Activated CD8-positive, alpha-beta memory T cell treated with anti-CD3 and anti-CD28 coated beads for 1 hour (primary cell): ENCODE measurements around the gene NOB1.

ENCODE experiments used
- DNase-seq, 2 donors: peaks; one replicate each; pipeline ENCODE4 v3.0.0-alpha.2; 2020; ENCODE audit warnings: low read depth in 1 of 2; ENCODE audit errors: extremely low read depth in 1 of 2

NOB1 gene

DNA sequence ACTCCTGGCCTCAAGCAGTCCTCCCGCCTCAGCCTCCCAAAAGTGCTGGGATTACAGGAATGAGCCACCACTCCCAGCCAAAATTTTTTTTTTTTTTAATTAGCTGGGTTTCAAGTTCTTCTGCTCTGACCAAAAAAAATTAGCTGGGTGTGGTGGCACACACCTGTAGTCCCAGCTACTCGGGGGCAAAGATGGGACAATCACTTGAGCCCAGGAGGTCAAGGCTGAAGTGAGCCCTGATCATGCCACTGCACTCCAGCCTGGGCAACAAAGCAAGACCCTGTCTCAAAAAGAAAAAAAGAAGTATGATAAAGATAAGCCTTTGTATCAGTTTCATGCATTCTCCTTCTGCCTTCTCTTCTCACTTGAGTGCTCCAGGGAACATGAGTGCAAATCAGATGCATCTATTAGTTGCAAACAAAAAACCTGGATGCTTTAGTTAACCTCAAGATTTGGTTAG lies 30.3 kb downstream of the NOB1 start:
- no peak for DNase-seq

GRCh38 chr16:69721441-69721957 lies 33.2 kb downstream of the NOB1 start:
- no peak for DNase-seq

GRCh38 chr16:69720822-69721430 lies 33.8 kb downstream of the NOB1 start:
- DNase-seq: no peak

GRCh38 chr16:69718111-69718764 lies 36.5 kb downstream of the NOB1 start:
- no peak for DNase-seq

DNA sequence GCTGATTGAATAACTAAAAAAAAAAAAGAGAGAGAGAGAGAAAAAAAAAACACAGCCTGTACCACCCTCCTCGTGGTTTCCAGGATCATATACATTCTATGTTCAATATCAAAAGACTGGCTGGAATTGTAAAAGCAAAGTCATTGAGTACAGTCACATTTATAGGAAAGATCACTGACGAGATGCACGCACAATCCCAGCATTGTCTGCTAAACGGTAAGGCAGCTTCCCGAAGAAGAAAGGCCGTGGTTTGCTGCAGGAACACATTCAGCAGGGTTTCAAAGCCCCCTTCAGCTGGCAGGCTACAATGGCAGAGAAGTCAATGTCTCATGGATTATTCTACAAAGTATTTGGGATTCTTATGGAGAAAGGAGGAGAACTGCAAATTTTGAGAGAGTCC lies 37.7 kb downstream of the NOB1 start:
- no peak for DNase-seq

DNA sequence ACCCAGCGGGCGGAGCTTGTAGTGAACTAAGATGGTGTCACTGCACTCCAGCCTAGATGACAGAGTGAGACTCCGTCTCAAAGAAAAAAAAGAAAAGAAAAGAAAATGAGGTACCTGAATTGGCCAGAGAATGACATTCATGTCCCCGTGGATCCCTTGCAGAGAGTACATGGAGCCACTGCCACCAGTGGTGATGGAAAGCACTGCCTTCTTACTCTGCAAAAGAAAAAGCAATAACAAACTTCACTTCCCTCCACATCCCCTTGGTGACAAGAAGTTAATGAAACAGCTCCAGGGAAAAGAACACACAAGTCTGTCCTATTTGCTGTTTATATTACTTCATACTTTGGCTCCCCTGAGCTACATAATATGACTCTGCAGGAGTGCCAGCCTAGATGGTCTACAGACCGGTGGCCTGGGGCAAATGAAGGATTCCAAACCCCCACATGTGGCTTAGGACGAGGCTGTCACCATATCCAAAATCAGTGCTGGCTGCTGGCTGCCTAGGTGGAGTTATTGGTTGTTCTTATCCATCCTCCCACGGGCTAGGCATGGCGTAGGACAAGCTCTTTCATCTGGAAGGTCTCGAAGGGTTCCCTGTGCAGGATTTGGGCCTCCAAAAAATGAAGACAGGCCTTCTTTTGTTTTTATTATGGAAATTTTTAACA lies 41.7 kb downstream of the NOB1 start:
- no peak for DNase-seq

DNA sequence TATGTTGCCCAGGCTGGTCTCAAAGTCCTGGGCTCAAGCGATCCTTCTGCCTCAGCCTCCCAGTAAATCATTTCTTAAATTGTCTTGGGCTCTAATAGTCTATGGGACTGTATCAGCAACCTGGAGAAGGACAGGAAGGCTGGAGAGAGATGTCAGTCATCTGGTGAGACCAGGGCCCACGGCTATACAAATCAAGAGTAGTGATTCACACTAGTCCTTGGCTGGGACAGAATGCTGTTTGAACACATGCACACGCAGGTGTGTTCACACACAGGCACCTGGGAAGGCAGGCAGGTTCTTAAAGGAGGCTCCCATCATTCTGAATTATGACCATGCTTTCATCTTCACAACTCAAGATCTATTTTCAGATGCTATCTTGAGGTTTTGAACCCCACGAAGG lies 42.4 kb downstream of the NOB1 start:
- no peak for DNase-seq

- DNase-seq: no peak
Measured at GRCh38 chr16:69711115-69711740, 43.5 kb downstream of the NOB1 start.

- DNase-seq: no peak
Measured at GRCh38 chr16:69709456-69710084, 45.2 kb downstream of the NOB1 start.

DNA sequence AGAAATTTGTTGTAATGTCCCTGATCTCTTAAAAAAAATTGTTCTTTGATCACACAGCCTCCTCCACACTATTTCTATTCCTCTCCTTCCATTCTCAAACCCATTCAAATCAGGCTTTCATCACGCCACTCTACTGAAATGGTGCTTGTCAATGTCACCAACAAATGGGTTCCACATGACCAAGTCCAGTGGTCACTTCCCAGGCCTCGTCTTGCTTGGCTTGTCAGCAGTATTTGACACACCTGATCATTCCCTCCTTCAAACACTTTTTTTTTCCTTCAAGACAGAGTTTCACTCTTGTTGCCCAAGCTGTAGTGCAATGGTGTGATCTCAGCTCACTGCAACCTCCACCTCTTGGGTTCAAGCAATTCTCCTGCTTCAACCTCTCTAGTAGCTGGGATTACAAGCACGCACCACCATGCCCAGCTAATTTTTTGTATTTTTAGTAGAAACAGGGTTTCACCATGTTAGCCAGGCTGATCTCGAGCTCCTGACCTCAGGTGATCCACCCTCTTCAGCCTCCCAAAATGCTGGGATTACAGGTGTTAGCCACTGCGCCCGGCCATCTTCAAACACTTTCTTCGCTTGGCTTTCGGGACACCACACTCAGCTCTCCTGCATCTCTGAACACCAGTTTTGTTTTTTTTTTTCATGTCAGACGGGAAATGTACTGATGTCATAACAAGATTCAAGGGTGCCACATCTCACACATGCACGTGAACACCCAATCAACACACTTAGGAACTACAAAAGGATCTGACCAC lies 46.6 kb downstream of the NOB1 start:
- no peak for DNase-seq

DNA sequence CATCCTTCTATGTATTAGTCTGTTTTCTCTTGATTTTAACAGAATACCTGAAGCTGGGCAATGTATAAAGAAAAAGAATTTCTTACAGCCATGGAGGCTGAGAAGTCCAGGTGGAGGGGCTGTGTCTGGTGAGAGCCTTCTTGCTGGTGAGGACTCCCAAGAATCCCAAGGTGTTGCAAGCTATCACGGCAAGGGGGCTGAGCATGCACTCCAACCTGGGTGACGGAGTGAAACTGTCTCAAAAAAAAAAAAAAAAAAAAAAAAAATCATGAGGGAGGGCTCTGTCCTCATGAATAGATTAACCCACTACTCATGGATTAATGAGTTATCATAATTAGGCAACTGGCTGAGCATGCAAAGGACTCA lies 47.8 kb downstream of the NOB1 start:
- no peak for DNase-seq

GRCh38 chr16:69706256-69706974 lies 48.3 kb downstream of the NOB1 start:
- no peak for DNase-seq

DNA sequence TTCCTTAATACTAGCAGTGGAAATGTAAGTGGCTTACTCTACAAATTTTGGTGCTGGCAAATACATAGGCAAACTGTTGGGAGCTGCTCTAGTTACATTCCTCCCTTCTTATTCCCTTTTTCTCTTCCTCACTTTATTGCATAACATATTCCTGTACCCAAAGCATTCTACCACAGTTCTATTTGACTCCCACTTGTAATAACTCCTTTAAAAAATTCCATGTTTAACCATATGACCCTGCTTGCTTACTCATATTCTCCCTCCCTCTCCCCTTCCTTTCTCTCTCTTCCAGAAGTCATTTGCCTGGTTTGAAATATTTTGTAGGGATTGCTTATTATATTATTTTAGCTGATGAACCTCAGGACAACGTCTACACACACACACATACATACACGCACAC lies 51.1 kb downstream of the NOB1 start:
- no peak for DNase-seq

GRCh38 chr16:69701866-69702265 lies 52.9 kb downstream of the NOB1 start:
- DNase-seq: no peak

- DNase-seq: no peak
Measured at GRCh38 chr16:69701452-69701851, 53.3 kb downstream of the NOB1 start.

DNA sequence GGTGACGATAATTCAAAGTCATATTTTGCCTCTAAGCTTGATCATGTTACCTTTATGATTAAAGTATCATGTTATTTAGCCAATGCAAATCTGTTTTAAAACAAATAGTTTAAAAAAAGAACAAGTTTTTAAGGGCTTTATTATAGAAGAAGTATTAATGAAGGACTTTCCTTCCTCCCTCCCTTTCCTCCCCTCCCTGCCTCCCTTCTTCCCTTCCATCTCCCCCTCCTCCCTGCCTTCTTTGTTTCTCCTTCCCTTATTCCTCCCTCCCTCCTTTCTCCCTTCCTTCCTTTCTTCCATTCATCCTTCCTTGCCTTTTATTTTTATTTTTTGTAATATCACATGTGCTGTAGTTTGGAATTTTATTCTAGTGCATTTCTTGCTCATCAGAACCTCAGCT lies 54.8 kb downstream of the NOB1 start:
- no peak for DNase-seq

DNA sequence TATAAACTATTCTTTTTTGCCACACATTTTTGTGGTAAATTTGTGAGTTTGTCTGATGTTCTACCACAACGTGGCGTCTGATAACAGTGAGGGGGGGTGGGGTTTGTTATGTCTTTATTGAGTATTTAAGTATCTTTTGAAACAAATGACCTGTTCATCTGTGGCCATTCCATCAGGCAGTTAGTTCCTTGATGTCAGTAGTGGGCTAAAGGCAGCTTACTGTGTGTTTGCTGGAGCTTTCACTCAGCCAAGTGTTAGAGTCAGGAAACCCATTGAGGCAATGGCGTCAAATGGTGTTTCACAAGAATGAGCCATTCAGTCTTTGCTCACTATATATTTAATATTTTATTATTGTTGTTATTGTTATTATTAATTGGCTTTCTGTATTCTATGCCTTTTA lies 56.3 kb downstream of the NOB1 start:
- DNase-seq: no peak

DNA sequence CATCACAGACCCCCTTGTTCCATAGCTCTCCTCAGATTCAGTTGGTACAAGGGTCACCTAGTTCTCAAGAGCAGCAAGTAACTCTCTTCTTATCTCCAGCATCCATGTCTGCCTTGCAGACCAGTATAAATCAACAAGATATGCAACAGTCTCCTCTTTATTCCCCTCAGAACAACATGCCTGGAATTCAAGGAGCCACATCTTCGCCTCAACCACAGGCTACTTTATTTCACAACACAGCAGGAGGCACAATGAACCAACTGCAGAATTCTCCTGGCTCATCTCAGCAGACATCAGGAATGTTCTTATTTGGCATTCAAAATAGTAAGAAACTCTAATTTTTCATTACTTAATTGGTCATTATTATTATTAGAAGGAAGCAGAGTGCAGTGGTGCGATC lies 60.8 kb downstream of the NOB1 start:
- no peak for DNase-seq

DNA sequence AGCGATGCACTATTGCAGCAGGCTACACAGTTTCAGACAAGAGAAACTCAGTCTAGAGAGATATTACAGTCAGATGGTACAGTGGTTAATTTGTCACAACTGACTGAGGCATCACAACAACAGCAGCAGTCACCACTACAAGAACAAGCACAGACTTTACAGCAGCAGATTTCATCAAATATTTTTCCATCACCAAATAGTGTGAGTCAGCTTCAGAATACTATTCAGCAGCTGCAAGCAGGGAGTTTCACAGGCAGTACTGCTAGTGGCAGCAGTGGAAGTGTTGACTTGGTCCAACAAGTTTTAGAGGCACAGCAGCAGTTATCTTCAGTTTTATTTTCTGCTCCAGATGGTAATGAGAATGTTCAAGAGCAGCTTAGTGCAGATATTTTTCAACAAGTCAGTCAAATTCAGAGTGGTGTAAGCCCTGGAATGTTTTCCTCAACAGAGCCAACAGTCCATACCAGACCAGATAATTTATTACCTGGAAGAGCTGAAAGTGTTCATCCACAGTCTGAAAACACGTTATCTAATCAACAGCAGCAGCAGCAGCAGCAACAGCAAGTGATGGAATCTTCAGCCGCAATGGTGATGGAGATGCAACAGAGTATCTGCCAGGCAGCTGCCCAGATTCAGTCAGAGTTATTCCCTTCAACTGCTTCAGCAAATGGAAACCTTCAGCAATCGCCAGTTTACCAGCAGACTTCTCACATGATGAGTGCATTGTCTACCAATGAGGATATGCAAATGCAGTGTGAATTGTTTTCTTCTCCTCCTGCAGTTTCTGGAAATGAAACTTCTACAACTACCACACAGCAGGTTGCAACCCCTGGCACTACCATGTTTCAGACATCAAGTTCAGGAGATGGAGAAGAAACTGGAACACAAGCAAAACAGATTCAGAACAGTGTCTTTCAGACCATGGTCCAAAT lies 62.5 kb downstream of the NOB1 start:
- DNase-seq: no peak
